ENCODE data around the gene FBXW11.
"Not testable (repeated sequence)": the region's sequence is repeated elsewhere in the genome, so short reads cannot be mapped to it uniquely, and the experiment has no call there.

Gene FBXW11

DNA sequence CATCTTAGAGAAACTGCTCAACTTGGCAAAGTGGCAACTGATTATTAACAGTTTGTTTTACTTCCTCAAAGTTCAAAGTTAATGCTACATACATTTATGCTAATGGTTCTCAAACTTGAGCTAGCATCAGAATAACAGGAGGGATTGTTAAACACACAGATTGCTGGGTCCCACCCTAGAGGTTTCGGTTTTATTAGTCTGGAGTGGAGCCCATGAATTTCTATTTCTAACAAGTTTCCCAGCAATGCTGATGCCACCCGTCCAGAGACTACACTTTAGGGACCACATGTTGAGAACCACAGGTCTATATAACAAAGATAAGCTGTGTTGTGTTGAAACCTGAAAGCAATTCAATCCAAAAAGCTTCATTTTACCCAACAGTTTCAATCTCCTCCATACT, 95.3 kb downstream of the FBXW11 start:
- DNase-seq: no peak

- no peak for DNase-seq
Observed at GRCh38 chr5:171908638-171909037, 97.8 kb downstream of the FBXW11 start.

GRCh38 chr5:171907725-171908343, 98.6 kb downstream of the FBXW11 start:
- DNase-seq: peak; percentile 35

DNA sequence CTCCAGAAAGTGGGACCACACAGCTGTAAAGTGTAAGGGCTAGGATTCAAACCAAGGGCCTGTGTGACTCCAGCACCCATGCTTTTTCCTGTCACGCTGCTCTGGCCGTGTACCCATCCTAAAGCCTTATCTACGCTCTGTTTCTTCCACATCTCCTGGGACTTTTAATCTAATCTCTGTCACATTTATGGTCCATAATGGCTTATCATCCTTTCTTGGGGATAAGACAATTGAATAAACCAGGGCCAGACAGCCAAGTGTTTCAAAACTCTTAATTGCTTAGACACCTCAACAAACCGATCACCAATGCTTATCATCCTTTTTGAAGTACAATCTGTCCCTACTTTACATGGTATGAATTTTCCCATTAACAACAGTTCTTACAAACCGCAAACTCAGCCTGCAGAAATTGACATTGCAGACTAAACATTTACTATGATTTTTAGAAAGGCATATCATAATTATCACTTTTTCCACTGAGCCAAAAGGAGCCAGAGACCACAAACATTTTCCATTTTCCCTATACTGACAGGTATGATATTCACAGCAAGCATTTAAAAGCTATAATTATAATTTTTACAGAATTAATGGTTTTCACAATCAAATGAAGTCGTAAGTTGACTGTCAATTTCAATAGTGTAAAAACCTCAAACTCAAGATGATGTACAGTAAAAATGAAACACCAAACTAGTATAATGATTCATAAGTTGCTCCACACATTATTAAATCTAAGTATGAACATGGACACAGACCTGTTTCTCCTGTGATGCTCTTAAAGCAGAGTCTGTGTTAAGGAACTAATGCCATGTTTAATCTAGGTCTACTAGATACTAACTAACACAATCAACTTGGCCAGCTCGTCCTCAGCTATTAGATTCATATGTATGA, 99.5 kb downstream of the FBXW11 start:
- DNase-seq: no peak

- no peak for DNase-seq
Observed at GRCh38 chr5:171906066-171906570, 100.3 kb downstream of the FBXW11 start.

- no peak for DNase-seq
Observed at GRCh38 chr5:171904886-171905285, 101.6 kb downstream of the FBXW11 start.

GRCh38 chr5:171901764-171902163, 104.7 kb downstream of the FBXW11 start:
- DNase-seq: no peak

GRCh38 chr5:171899792-171900191, 106.6 kb downstream of the FBXW11 start:
- no peak for DNase-seq

DNA sequence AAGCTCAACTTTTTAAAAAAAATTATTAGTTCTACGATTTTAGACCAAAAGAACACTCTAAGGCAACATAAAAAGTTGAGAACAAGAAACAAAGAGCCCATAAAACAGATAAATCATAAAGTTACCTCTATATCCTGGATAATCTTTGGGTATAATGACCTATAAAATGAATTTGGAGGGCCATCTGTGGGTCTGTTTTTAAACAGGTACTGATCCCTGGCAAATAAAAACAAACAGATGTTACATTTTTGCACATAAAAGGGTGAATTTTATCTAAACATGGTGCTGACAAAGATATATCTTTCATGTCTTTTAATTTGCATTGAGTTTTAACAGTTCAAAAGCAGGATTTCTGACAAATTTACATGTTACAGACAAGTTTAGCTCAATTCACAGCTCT, 107.6 kb downstream of the FBXW11 start:
- no peak for DNase-seq

GRCh38 chr5:171898386-171898785, 108.1 kb downstream of the FBXW11 start:
- no peak for DNase-seq

DNA sequence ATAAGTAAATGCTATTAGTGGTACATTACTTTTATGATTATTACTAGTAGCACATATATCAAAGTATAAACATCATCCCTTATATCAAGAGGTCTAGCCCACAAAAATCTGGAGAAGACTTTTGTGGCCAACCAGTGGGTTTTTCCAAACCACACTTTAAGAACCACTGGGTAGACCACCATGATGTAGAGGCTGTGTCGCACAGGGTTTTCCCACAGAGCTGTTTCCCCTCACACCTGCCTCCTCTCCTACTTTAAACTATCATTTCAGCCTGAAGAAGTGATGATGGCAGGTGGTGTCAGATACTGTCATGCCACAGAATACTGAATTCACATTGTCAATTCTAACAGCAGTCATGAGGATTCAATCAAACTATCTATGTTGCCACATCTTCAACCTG, 109.2 kb downstream of the FBXW11 start:
- DNase-seq: no peak

- no peak for DNase-seq
Observed at GRCh38 chr5:171895081-171895480, 111.4 kb downstream of the FBXW11 start.

GRCh38 chr5:171893290-171893886, 113.0 kb downstream of the FBXW11 start:
- DNase-seq: no peak

- DNase-seq: no peak
Observed at GRCh38 chr5:171891595-171891994, 114.8 kb downstream of the FBXW11 start.

GRCh38 chr5:171891150-171891549, 115.3 kb downstream of the FBXW11 start:
- DNase-seq: no peak

GRCh38 chr5:171888051-171888481, 118.4 kb downstream of the FBXW11 start:
- no peak for DNase-seq

DNA sequence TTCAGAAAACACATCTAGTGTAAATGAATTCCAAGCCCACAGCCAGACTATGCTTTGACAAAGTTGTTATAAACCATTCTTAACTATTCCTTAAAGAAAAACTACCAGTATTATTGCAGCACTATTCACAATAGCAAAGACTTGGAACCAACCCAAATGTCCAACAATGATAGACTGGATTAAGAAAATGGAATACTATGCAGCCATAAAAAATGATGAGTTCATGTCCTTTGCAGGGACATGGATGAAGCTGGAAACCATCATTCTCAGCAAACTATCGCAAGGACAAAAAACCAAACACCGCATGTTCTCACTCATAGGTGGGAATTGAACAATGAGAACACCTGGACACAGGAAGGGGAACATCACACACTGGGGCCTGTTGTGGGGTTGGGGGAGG, 120.4 kb downstream of the FBXW11 start:
- DNase-seq: not testable (repeated sequence)

DNA sequence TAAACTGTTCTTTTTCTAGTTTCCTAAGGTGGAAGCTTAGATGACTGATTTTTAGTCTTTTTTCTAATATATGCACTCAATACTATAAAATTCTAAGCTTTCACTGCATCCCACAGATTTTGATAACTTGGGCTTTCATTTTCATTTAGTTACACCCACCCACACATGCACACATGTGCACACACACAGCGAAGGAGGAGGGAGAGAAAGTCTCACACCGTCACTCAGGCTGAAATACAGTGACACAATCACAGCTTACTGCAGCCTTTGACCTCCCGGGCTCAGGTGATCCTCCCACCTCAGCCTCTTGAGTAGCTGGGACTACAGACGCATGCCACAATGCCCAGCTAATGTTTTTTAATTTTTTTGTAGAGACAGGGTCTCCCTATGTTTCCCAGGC, 124.3 kb downstream of the FBXW11 start:
- no peak for DNase-seq

GRCh38 chr5:171874234-171874633, 132.2 kb downstream of the FBXW11 start:
- no peak for DNase-seq

DNA sequence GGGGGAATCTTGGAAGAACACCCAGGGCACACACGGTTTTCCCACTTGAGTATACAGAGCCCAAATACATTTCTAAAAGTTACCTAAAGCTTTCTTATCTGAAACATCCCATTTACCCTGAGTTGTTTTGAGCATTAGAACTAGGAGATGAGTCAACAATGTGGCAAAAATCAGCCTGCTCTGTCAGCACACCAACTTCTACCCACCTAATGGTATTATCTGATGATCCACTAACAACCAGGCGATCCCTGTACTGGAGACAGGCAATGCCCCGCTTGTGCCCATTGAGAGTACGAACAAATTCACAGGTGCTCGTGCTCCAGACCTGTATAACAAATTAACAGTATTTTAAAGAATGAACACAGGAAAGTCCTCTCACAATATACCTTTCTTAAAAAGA, 133.8 kb downstream of the FBXW11 start:
- DNase-seq: no peak

GRCh38 chr5:171871711-171872110, 134.7 kb downstream of the FBXW11 start:
- no peak for DNase-seq

DNA sequence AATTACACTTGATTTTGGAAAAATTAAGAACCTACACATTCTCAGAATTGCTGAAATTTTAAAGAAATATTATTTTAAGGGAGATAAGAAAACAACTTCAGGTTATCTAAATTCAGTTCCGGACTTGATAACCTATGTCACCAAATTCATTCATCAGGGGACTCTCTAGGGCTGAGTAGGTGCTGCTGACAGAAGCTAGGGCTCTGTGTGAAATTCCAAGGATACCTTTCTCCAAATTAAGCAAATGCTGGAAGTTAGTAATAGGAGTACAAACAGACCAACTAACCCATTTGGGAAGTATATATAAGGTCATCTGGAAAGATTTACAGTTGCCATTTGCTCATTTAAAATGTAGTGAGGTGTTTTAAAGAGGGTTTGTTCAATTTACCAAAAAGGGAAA, 136.5 kb downstream of the FBXW11 start:
- DNase-seq: no peak

DNA sequence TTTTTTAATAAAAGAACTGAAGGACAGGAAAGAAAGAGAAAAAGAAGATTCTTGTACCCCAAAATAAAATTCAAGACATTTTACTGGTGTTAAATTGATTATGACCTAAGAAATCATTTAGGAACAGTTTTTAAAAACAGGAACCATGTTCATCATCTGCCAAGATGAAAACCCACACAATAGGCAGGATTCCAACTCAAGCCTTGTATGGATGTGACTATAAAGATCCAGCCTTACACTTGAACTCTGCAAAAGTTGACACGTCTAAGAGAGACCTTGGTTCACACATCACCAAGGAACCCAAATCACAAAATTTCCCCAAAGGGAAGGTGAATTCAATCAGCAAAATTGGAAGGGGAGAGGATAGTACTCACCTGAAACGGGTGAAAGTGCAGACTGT, 138.2 kb downstream of the FBXW11 start:
- DNase-seq: no peak
